Activated naive CD4-positive, alpha-beta T cell treated with anti-CD3 and anti-CD28 coated beads, Interleukin-2, amount 10 ng/mL, durations not matched to agents 7 days and 5 days (primary cell): ENCODE results near the gene DNMT3B.

Experiments used
- CTCF ChIA-PET: fragments of 350-600 bp; sonication (Branson Sonifier 250); formaldehyde crosslinking; loops from one replicate; lab custom pipeline; 2021; ENCODE audit warnings: antibody characterized with exemption; lab: Charles Lee
- DNase-seq: peaks from one replicate; pipeline ENCODE4 v3.0.0-alpha.2; 2020
- H3K27ac Mint-ChIP-seq: one replicate; pipeline ENCODE4 v1.8.0; 2021; ENCODE audit warnings: mild to moderate bottlenecking, moderate library complexity, mixed read lengths
- H3K27me3 Mint-ChIP-seq: one replicate; pipeline ENCODE4 v1.8.0; 2021; ENCODE audit warnings: mild to moderate bottlenecking, mixed read lengths
- H3K36me3 Mint-ChIP-seq: one replicate; pipeline ENCODE4 v1.8.0; 2021; ENCODE audit warnings: mixed read lengths
- H3K4me1 Mint-ChIP-seq: one replicate; pipeline ENCODE4 v1.8.0; 2021; ENCODE audit warnings: mixed read lengths
- H3K4me3 Mint-ChIP-seq: one replicate; pipeline ENCODE4 v1.8.0; 2021; ENCODE audit warnings: mild to moderate bottlenecking, moderate library complexity, mixed read lengths
- H3K9me3 Mint-ChIP-seq: one replicate; pipeline ENCODE4 v1.8.0; 2021; ENCODE audit warnings: mixed read lengths

The DNMT3B gene

GRCh38 chr20:32858189-32858588, 96.0 kb downstream of the DNMT3B start:
- Mint-ChIP-seq H3K27me3 (no peaks in the 10 kb centered on the region), H3K36me3 (peaks cover 26% of the 10 kb centered on the region), H3K4me1 (peaks cover 15% of the 10 kb centered on the region), H3K9me3 (no peaks in the 10 kb centered on the region), H3K4me3 (no peak overlapping the region), H3K27ac (no peak overlapping the region)
- CTCF ChIA-PET, result no interaction called here
- no peak for DNase-seq
